Measurements from ENCODE around the gene MAD1L1. TPM values are rescaled to one million over a fixed set of nuclear protein-coding genes. Genes with fewer than 3 reads are reported as not detected.
"Not testable (repeated sequence)": the region's sequence is repeated elsewhere in the genome, so short reads cannot be mapped to it uniquely, and the experiment has no call there.

Gene MAD1L1
- total RNA-seq, 1 donor from 2014 or later, result 57.4 TPM

GRCh38 chr7:1843271-1843861, 389.4 kb downstream of the MAD1L1 start:
- DNase-seq (ENCODE audit: low read depth) (no peak), FAIRE-seq (no peak)
- no peaks in the 10 kb centered on the region for H3K27me3 ChIP-seq (ENCODE audit: control insufficient read depth, insufficient read depth, low read length)

GRCh38 chr7:1842321-1843221, 390.2 kb downstream of the MAD1L1 start:
- H3K36me3 ChIP-seq (ENCODE audit: control insufficient read depth, insufficient read depth, low read length), result no peaks in the 10 kb centered on the region
- no peaks in the 10 kb centered on the region for H3K27me3 ChIP-seq (ENCODE audit: control insufficient read depth, insufficient read depth, low read length)
- DNase-seq (ENCODE audit: low read depth) (no peak), FAIRE-seq (no peak)
- TF ChIP-seq, protein P1, sequence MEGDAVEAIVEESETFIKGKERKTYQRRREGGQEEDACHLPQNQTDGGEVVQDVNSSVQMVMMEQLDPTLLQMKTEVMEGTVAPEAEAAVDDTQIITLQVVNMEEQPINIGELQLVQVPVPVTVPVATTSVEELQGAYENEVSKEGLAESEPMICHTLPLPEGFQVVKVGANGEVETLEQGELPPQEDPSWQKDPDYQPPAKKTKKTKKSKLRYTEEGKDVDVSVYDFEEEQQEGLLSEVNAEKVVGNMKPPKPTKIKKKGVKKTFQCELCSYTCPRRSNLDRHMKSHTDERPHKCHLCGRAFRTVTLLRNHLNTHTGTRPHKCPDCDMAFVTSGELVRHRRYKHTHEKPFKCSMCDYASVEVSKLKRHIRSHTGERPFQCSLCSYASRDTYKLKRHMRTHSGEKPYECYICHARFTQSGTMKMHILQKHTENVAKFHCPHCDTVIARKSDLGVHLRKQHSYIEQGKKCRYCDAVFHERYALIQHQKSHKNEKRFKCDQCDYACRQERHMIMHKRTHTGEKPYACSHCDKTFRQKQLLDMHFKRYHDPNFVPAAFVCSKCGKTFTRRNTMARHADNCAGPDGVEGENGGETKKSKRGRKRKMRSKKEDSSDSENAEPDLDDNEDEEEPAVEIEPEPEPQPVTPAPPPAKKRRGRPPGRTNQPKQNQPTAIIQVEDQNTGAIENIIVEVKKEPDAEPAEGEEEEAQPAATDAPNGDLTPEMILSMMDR (IDR thresholded peaks at IDR 0.05; ENCODE audit: insufficient read depth, low read length, severe bottlenecking), result no peak
- no peak overlapping the region for H3K4me3 ChIP-seq (ENCODE audit: low read depth, low read length)

More at GRCh38 chr7:1843271-1843861, 389.4 kb downstream of the MAD1L1 start:
- TF ChIP-seq, protein P1 (IDR thresholded peaks at IDR 0.05; ENCODE audit: insufficient read depth, low read length, severe bottlenecking), result no peak
- H3K4me3 ChIP-seq (ENCODE audit: low read depth, low read length), result no peak overlapping the region
- no peaks in the 10 kb centered on the region for H3K36me3 ChIP-seq (ENCODE audit: control insufficient read depth, insufficient read depth, low read length)

DNA sequence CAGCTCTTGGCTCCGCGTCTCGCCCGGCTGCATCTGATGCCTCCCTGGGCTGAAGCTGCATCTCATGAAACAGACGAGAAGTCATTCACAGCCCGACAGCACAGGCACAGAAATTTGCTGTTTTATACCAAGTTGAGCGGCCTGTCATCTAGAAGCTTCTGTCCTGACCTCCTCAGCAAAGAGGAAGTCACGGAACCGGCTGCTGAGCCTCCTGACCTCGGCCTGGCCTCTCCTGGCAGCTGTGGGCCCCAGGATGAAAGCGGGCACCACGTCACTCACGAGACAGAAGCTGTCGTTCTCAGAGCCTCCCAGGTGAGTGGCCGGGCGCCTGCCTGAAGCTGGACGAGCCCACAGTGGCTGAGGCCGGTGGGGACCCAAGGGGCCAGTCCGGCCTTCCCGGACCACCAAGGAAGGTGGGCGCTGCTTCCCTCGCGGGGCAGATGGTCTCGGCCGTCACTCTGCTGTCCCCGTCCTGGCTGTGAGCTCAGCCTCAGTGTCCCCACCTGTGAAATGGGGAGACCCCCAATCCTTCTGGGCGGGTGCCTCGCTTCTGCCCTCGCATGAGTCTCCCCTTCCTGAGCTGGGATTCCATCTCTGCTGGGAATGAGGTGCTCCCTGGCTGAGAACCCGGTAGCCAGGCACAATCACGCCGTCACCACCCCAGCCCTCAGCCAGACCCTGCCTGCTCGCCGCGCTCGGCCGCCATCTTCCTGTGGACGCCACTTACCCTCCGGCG, 391.3 kb downstream of the MAD1L1 start:
- not testable (repeated sequence) for H3K36me3 ChIP-seq (ENCODE audit: control insufficient read depth, insufficient read depth, low read length); FAIRE-seq; H3K4me3 ChIP-seq (ENCODE audit: low read depth, low read length); H3K27me3 ChIP-seq (ENCODE audit: control insufficient read depth, insufficient read depth, low read length); DNase-seq (ENCODE audit: low read depth)

- not testable (repeated sequence) for H3K36me3 ChIP-seq (ENCODE audit: control insufficient read depth, insufficient read depth, low read length); DNase-seq (ENCODE audit: low read depth); FAIRE-seq; H3K4me3 ChIP-seq (ENCODE audit: low read depth, low read length); H3K27me3 ChIP-seq (ENCODE audit: control insufficient read depth, insufficient read depth, low read length)
Measured at GRCh38 chr7:1840744-1841143, 392.0 kb downstream of the MAD1L1 start.

GRCh38 chr7:1839701-1840100, 393.0 kb downstream of the MAD1L1 start:
- FAIRE-seq (no peak), DNase-seq (ENCODE audit: low read depth) (no peak)
- TF ChIP-seq, protein P1 (IDR thresholded peaks at IDR 0.05; ENCODE audit: insufficient read depth, low read length, severe bottlenecking), result no peak
- Histone ChIP-seq H3K27me3 (ENCODE audit: control insufficient read depth, insufficient read depth, low read length) (no peaks in the 10 kb centered on the region), H3K36me3 (ENCODE audit: control insufficient read depth, insufficient read depth, low read length) (no peaks in the 10 kb centered on the region), H3K4me3 (ENCODE audit: low read depth, low read length) (no peak overlapping the region)

DNA sequence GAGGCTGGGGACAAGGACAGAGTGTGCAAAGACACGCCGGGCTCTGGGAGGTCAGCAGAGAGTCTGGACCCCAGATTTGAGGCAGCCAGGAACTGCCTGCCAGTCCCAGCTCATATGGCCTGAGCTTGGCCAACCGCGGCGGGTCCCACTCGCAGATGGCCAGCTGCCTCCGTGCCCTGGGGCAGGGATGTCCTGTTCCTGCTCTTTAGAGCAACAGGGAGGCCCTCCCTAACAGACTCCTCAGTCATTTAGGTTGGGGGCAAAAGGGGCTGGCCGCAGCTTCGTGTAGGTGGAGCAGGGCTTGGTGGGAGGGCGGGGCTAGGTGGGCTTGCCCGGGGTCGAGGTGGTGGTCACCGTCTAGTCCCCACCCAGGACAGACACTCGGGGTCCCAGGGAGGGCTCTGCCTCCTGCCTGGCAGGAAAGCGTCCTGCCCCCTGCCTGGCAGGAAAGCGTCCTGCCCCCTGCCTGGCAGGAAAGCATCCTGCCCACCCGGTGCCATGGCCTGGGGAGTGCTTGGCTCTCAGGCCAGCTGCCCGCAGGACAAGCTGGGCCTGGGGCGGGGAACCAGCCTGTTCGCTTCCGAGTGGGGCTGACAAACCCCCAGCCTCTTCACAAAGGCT, 393.7 kb downstream of the MAD1L1 start:
- not testable (repeated sequence) for H3K27me3 ChIP-seq (ENCODE audit: control insufficient read depth, insufficient read depth, low read length); H3K36me3 ChIP-seq (ENCODE audit: control insufficient read depth, insufficient read depth, low read length); H3K4me3 ChIP-seq (ENCODE audit: low read depth, low read length); DNase-seq (ENCODE audit: low read depth); FAIRE-seq

GRCh38 chr7:1838544-1838872, 394.2 kb downstream of the MAD1L1 start:
- not testable (repeated sequence) for H3K4me3 ChIP-seq (ENCODE audit: low read depth, low read length); H3K27me3 ChIP-seq (ENCODE audit: control insufficient read depth, insufficient read depth, low read length); H3K36me3 ChIP-seq (ENCODE audit: control insufficient read depth, insufficient read depth, low read length); DNase-seq (ENCODE audit: low read depth)
- FAIRE-seq, result peak; percentile 36

DNA sequence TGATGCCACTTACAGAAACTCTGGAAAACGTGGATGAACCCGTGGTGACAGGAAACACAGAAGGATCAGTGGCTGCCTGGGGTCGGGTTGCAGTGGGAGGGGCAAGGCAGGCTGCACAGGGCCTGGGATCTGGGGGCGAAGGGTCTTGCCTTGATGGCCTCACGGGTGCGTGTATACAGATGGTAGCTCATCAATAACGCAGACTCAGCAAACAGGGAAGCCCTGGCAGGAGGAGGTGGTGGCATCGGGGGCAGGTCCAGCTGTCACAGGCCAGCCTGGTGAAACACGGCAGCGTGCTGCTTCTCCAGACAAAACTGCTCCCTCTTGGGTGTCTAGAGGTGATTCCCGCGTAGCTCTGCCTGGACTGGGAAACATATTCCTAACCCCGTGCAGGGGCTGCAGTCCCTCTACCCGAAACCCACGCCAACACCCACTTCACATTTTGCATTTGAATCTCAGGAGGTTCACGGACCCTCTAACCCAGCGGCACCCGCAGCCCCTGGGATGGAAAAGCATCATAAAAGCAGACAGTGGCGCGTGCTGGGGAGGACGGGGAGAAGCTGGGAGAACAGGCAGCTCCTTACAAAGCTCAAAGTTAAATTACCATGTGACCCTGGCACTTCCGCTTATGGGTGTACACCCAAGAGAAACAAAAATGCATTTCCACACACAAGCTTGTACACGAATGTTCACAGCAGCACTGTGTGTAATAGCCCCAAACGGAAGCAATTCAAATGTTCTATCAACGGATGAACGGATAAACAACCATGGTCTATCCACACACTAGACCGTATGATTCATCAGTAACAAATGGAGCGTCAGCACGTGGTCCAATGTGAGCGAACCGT, 394.8 kb downstream of the MAD1L1 start:
- FAIRE-seq; H3K27me3 ChIP-seq (ENCODE audit: control insufficient read depth, insufficient read depth, low read length); DNase-seq (ENCODE audit: low read depth); H3K4me3 ChIP-seq (ENCODE audit: low read depth, low read length); H3K36me3 ChIP-seq (ENCODE audit: control insufficient read depth, insufficient read depth, low read length): not testable (repeated sequence)

DNA sequence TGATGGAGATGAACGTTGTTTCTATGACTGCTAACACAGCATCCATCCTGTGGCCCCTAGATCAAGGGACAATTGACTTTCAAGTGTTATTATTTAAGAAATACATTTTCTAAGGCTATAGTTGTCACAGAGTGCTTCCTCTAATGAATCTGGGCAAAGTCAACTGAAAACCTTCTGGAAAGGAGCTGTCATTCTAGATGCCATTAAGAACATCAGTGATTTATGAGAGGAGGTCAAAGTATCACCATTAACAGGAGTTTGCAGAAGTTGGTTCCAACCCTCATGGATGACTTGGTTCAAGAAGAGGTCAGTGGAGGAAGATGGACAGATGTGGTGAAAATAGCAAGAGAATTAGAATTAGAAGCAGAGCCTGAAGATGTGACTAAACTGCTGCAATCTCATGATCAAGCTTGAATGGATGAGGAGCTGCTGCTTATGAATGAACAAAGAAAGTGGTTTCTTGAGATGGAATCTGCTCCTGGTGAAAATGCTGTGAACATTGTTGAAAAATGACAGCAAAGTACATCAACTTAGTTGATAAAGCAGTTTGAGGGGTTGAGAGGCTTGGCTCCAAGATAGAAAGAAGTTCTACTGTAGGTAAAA, 400.7 kb downstream of the MAD1L1 start:
- not testable (repeated sequence) for DNase-seq (ENCODE audit: low read depth); H3K36me3 ChIP-seq (ENCODE audit: control insufficient read depth, insufficient read depth, low read length); FAIRE-seq; H3K27me3 ChIP-seq (ENCODE audit: control insufficient read depth, insufficient read depth, low read length); H3K4me3 ChIP-seq (ENCODE audit: low read depth, low read length)

- not testable (repeated sequence) for H3K27me3 ChIP-seq (ENCODE audit: control insufficient read depth, insufficient read depth, low read length); H3K36me3 ChIP-seq (ENCODE audit: control insufficient read depth, insufficient read depth, low read length); FAIRE-seq; DNase-seq (ENCODE audit: low read depth); H3K4me3 ChIP-seq (ENCODE audit: low read depth, low read length)
Measured at GRCh38 chr7:1831471-1831870, 401.3 kb downstream of the MAD1L1 start.

All from bronchial epithelial cell (primary cell).